SU-DHL-6 (cell line): ENCODE data around the gene TBATA.

ENCODE experiments used
- H2AFZ ChIP-seq: fragments of 200-600 bp; sonication (generic); 2 replicates; pipeline ENCODE4 v1.6.1; 2014; ENCODE audit warnings: low read depth, mild to moderate bottlenecking, moderate library complexity, mixed read lengths, antibody characterized with exemption, low read length; ENCODE audit not compliant: severe bottlenecking
- H3F3A ChIP-seq: fragments of 200-600 bp; shearing (Covaris generic); 2 replicates; pipeline ENCODE4 v1.6.0; 2016; ENCODE audit warnings: antibody characterized with exemption, mild to moderate bottlenecking; ENCODE audit not compliant: insufficient read depth
- H3K27ac ChIP-seq: fragments of 200-600 bp; sonication (generic); 2 replicates; pipeline ENCODE4 v1.5.1; 2016; ENCODE audit warnings: low read depth, mild to moderate bottlenecking, low read length, moderate library complexity, mixed read lengths
- H3K27me3 ChIP-seq: fragments of 200-600 bp; sonication (generic), shearing (Covaris generic); 2 replicates; pipeline ENCODE4 v1.6.0; 2014; ENCODE audit warnings: mild to moderate bottlenecking, low read length
- H3K36me3 ChIP-seq: fragments of 200-600 bp; sonication (generic); 2 replicates; pipeline ENCODE4 v1.6.1; 2014; ENCODE audit warnings: mild to moderate bottlenecking, low read length, mixed read lengths
- H3K4me2 ChIP-seq: fragments of 300-600, 200-600 bp; shearing (Covaris generic), sonication (generic); 2 replicates; pipeline ENCODE4 v1.6.0; 2014; ENCODE audit warnings: low read length, low read depth, mild to moderate bottlenecking; ENCODE audit not compliant: poor library complexity, severe bottlenecking
- H3K4me3 ChIP-seq: fragments of 200-600 bp; sonication (generic); 2 replicates; pipeline ENCODE4 v1.5.1; 2014; ENCODE audit warnings: antibody characterized with exemption, low read length, mild to moderate bottlenecking, mixed read lengths; ENCODE audit not compliant: insufficient read depth, poor library complexity, severe bottlenecking
- H3K79me2 ChIP-seq: fragments of 200-600 bp; sonication (generic); 2 replicates; pipeline ENCODE4 v1.6.1; 2014; ENCODE audit warnings: mild to moderate bottlenecking, low read length, moderate library complexity; ENCODE audit not compliant: insufficient read depth
- H3K9ac ChIP-seq: fragments of 200-600 bp; sonication (generic); 2 replicates; pipeline ENCODE4 v1.7.0; 2014; ENCODE audit warnings: mild to moderate bottlenecking, low read length
- H3K9me2 ChIP-seq: fragments of 200-600 bp; sonication (generic); replicated peaks from 2 replicates; pipeline ENCODE4 v1.6.1; 2014; ENCODE audit warnings: low read length; ENCODE audit not compliant: insufficient read depth
- H3K9me3 ChIP-seq: fragments of 200-600 bp; sonication (generic); 2 replicates; pipeline ENCODE4 v1.6.1; 2014; ENCODE audit warnings: low read length, mixed read lengths; ENCODE audit not compliant: insufficient read depth
- H4K20me1 ChIP-seq: fragments of 200-600 bp; sonication (generic); 2 replicates; pipeline ENCODE4 v1.6.1; 2014; ENCODE audit warnings: low read depth, mild to moderate bottlenecking, antibody characterized with exemption, low read length, moderate library complexity, mixed read lengths
- EZH2phosphoT487 ChIP-seq: fragments of 200-600 bp; sonication (generic), shearing (Covaris generic); conservative IDR thresholded peaks from 2 replicates; pipeline ENCODE4 v1.6.1; 2018; ENCODE audit warnings: mild to moderate bottlenecking, antibody characterized with exemption, low read length, moderate library complexity, mixed read lengths
- TF ChIP-seq, protein P1 (sequence below): fragments of 200-600 bp; sonication (generic); IDR thresholded peaks from one replicate; pipeline ENCODE4 v1.5.1; 2017; ENCODE audit warnings: antibody characterized with exemption, mild to moderate bottlenecking, low read length, moderate library complexity; ENCODE audit not compliant: insufficient read depth, poor library complexity, severe bottlenecking

TBATA gene

DNA sequence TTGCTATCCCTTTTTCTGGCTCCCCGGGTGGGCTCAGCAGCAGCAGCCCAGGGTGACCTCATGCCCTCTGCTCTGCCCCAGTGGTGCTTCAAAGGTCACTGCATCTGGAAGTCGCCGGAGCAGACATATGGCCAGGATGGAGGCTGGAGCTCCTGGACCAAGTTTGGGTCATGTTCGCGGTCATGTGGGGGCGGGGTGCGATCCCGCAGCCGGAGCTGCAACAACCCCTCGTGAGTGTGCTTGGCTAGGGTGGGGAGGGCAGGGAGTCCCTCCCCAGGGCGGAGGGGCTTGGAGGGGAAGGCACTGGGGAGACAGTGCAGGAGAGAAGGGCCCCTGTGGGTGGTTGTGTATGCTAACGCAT lies 46.4 kb downstream of the TBATA start:
- TF ChIP-seq EZH2phosphoT487, result no peak
- TF ChIP-seq, protein P1, sequence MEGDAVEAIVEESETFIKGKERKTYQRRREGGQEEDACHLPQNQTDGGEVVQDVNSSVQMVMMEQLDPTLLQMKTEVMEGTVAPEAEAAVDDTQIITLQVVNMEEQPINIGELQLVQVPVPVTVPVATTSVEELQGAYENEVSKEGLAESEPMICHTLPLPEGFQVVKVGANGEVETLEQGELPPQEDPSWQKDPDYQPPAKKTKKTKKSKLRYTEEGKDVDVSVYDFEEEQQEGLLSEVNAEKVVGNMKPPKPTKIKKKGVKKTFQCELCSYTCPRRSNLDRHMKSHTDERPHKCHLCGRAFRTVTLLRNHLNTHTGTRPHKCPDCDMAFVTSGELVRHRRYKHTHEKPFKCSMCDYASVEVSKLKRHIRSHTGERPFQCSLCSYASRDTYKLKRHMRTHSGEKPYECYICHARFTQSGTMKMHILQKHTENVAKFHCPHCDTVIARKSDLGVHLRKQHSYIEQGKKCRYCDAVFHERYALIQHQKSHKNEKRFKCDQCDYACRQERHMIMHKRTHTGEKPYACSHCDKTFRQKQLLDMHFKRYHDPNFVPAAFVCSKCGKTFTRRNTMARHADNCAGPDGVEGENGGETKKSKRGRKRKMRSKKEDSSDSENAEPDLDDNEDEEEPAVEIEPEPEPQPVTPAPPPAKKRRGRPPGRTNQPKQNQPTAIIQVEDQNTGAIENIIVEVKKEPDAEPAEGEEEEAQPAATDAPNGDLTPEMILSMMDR, result no peak
- Histone ChIP-seq H4K20me1 (no peaks in the 10 kb centered on the region), H3K79me2 (no peaks in the 10 kb centered on the region), H2AFZ (no peak overlapping the region), H3F3A (no peaks in the 10 kb centered on the region), H3K4me3 (no peak overlapping the region), H3K27ac (no peak overlapping the region), H3K9me2 (no peaks in the 10 kb centered on the region), H3K9me3 (no peaks in the 10 kb centered on the region), H3K27me3 (no peaks in the 10 kb centered on the region), H3K9ac (no peak overlapping the region), H3K4me2 (no peak overlapping the region), H3K36me3 (no peaks in the 10 kb centered on the region)

DNA sequence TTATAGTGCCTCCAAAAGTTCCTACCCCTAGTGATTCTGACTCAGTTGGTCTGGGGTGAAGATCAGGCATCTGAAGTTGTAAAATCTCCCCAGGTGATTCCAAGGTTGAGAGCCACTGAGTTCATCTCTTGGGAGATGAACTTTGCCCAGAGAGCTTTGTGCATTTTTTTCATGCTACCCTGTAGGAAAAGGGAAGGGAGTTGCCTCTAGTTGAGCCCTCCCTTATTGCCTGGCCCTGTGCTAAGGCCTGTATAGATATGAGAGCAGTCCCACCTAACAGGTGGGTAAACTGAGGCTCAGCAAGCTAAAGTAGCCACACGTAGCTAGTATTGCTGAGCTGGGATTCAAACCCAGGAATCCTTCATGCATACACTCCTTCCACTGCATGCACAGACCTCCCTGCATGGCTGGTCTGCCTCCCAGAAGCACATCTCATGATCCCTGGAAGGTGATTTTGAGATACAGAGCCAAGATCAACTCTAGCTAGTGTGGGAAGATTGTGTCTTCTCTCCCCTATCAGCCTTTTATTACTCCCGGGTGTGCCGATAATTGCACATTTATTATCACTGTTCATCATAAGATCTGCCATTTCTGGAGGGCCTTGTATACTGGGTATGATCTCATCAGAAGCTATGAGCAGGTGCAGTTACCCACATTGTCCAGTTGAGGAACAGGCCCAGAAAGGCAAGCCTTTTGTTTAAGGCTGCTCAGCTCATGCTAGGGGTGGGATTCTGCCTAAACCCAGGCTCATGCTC lies 47.0 kb downstream of the TBATA start:
- Histone ChIP-seq H3K27ac (no peak overlapping the region), H2AFZ (no peak overlapping the region), H3K79me2 (no peaks in the 10 kb centered on the region), H3K36me3 (no peaks in the 10 kb centered on the region), H4K20me1 (no peaks in the 10 kb centered on the region), H3K9ac (no peak overlapping the region), H3F3A (no peaks in the 10 kb centered on the region), H3K27me3 (no peaks in the 10 kb centered on the region), H3K4me3 (no peak overlapping the region), H3K9me3 (no peaks in the 10 kb centered on the region), H3K9me2 (no peaks in the 10 kb centered on the region), H3K4me2 (no peak overlapping the region)
- TF ChIP-seq, protein P1, result no peak
- TF ChIP-seq EZH2phosphoT487, result no peak

DNA sequence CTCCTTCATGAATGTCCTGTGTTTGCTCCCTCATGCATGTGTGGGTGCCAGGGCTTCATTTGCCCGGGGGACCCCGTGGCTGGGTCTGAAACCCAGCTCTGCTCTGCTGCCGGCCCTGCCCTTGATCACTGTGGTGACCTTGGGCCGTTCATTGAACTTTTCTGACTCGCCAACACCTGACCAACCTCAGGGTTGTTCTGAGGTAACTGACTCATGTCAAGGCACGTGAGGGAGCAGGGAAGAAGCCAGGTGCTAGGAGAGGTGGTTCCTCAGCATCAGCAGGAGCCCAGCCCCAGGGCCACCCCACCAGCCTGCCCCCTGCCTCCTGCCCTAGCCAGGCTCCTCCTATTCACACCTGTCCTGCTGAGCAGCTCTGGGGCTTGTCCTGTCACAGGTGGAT lies 47.9 kb downstream of the TBATA start:
- H3K27me3 ChIP-seq, result no peaks in the 10 kb centered on the region
- no peak overlapping the region for H3K9ac ChIP-seq
- no peaks in the 10 kb centered on the region for H4K20me1 ChIP-seq
- no peak overlapping the region for H2AFZ ChIP-seq
- no peaks in the 10 kb centered on the region for H3K9me3 ChIP-seq
- no peaks in the 10 kb centered on the region for H3K36me3 ChIP-seq
- TF ChIP-seq, protein P1, result no peak
- no peak for TF ChIP-seq EZH2phosphoT487
- no peak overlapping the region for H3K4me2 ChIP-seq
- H3K4me3 ChIP-seq, result no peak overlapping the region
- H3K9me2 ChIP-seq, result no peaks in the 10 kb centered on the region
- no peak overlapping the region for H3K27ac ChIP-seq
- no peaks in the 10 kb centered on the region for H3K79me2 ChIP-seq
- no peaks in the 10 kb centered on the region for H3F3A ChIP-seq
